NCI-H1092 treated with DMSO at 0.1 percent for 48 hours (cell line): ENCODE data around the gene MGRN1.

Source experiments
- DNase-seq: peaks from one replicate; lab custom pipeline; 2025; lab: John Stamatoyannopoulos, UW

Gene MGRN1

GRCh38 chr16:4675864-4676786 is 51.5 kb downstream of the MGRN1 start:
- DNase-seq, result no peak

- no peak for DNase-seq
Observed at GRCh38 chr16:4676831-4677230, 52.2 kb downstream of the MGRN1 start.

DNA sequence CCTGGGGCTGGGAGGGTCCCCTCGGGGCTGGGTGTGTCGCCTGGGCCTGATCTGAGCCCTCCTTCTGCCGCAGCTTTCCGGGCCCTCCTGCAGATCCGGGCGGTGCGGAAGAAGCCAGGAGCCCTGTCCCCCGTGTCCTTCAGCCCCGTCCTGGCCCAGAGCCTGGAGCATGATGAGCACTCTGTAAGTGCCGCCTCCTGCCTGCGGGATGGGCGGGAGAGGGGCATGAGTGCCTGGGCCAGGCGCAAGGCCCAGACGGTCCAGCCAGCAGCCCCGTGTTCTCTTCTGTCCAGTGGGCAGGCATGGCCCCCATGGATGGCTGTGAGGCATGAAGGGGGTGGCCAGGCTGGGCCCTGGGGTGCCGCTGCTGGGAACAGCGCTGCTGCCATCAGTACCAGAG is 52.8 kb downstream of the MGRN1 start:
- peak; percentile 7 for DNase-seq

DNA sequence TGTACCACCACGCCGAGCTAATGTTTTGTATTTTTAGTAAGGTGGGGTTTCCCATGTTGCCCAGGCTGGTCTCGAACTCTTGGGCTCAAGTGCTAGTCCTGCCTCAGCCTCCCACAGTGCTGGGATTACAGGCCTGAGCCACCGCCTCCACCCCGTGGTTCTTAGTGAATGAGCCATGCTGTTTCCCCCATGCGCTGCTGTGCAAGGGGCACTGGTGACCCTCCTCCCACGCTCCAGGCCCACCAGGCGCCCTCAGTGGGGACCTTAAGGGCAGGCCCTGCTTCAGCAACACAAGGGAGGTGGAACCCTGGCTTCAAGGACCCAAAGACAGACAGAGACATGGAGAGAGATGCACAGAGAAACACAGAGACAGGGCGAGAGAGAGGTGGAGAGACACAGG is 53.4 kb downstream of the MGRN1 start:
- no peak for DNase-seq

GRCh38 chr16:4678596-4678995 is 54.0 kb downstream of the MGRN1 start:
- peak; percentile 48 for DNase-seq

DNA sequence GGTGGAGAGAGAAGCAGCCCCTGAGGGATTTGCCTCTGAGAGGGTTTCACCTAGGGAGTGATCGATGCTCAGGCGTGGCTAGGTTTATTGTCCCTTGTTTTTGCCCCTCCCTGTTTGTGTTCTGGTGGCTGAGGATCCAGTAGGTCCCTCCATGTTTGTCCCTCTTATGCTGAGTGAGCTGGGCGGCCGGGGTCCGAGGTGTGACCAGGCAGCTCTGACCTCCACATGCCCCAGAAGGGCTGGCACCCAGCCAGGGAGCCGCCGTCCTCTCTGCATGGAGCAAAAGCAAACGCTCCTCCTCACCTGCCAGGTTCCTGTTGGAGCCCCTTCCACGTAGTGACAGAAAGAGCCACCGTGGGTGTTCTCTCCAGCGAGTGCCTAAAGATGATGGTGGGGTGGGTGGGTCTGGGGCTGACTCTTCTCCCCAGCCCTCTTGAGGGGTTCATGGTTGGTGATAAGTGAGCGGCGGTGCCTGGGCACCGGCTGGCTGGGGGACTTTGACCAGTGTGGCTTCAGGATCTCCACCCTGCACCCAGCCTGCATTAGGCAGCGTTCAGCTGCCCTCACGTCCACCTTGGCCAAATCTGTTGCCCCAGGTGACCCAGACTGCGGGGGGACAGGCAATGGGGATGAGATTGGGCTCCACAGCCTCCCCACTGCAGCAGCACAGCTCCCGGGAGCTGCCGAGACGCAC is 54.7 kb downstream of the MGRN1 start:
- DNase-seq, result peak; percentile 87

DNA sequence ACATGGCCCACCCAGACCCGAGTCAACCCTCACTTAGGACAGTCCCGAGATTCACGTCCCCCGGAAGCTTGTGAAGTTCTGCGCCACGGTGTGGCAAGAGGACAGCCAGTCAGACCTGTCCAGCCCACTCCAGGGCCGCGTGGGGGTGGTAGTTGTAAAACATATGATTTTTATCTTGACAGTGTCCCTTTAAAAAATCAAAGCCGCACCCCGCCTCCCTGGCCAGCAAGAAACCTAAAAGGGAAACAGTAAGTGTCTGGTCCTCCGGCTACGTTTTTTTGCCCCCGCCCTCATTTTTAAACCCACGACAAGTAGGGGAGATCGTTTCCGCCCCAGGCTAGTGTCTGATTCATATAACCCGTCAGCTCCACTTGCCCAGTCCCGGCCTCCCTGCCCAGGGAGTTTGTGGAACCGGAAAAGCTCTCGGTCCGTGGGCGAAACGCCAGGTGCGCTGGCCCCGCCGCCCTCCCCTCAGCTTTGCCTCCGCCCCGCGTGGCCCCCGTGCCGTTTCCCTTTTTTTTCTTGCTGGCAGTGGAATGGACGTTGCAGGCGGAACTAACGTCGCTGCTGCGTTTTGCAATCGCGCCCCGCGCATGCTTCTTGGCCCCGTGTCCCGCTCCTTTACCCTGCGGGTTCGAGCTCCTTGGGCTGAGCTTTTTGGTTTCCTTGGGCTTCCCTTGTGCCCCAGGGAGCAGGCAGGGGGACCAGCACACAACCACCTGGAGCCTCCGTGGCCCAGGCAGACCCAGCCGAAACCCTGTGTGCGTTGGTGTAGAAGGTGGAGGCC is 55.4 kb downstream of the MGRN1 start:
- peak; percentile 45 for DNase-seq

GRCh38 chr16:4680673-4681470 is 56.2 kb downstream of the MGRN1 start:
- no peak for DNase-seq

- no peak for DNase-seq
Observed at GRCh38 chr16:4681471-4682083, 57.0 kb downstream of the MGRN1 start.

DNA sequence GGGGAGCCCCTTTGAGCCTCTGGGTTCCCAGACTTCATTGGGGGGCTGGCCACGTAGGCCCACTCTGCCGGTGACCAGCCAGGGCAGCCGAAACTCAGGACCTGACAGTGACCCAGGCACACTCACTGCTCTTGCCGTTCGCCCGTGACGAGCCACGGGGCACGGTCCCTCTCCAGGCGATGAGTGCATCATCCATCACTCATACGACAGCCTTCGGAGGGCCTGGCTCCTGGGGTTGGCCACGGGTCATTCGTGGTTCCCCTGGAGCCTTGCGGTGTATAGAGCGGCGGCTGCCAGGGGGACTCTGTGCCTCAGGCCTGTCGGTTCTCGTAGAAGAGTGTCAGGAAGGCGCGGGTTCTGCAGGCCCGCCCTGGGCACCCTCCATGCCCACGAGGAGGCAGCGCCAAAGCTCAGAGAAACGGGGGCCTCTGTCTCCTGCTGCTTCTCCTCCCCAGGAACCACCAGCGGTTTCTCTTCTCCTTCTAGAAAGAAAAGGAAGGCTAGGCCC is 57.5 kb downstream of the MGRN1 start:
- no peak for DNase-seq

DNA sequence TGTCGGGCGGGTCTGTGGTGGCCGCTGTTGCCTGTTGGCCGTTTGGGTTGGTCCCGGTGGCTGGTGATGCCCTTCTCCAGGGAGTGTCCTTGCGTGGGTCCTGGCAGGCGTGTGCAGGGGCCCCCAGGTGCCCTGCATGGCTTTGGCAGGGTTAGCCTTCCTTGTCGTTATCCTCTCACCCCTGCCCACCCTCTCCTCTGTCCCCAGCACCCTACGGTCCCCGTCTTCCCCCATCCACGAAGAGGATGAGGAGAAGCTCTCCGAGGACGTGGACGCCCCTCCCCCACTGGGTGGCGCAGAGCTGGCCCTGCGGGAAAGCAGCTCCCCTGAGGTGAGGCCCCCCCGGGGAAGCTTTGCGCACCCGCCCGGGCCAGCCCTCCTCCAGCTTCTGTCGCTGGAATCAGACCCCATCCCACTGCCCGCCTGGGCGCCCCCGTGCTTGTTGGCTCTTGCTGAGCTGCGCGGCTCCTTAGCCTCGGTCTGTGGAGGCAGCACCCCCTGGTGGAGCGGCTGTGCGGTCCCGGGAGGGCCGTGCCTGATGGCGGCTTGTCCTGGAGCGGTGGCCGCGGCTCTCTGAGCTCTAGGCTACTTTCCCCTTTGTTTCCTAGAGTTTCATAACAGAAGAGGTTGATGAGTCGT is 58.1 kb downstream of the MGRN1 start:
- DNase-seq, result no peak

DNA sequence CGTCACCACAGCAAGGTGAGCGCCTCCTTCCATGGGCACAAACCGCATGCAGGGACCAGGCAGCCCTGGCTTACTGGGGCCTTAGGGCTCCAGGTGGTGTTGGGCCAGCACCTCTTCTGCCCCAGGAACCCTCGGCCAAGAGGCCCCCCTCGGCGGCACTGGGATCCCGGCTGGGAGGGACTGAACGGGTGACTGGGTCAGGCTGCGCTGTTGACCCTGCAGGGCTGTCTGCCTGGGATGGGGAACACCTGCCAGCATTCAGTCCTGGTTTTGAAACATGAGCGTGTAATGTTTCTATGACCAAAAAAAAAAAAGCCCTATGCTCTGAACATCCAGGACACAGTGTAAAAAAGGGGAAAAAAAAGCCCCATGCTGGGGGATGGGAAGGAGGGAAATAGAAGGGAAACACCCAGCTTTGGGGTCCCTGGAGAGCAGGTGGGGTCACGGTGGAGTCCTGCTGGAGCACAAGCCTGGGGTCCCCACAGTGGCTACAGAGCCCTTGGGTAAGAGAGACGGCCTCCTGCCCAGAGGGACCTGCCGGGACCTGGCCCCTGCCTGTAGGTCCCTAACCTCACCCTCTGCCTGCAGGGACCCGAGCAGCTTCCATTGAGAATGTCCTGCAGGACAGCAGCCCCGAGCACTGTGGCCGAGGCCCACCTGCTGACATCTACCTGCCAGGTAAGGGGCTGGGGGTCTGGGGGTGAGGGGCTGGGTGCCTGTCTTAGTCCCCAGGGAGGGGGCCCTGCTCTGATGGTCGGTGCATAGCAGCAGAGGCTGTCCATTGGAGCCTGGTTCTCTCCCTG is 58.8 kb downstream of the MGRN1 start:
- DNase-seq, result no peak

GRCh38 chr16:4684058-4684715 is 59.6 kb downstream of the MGRN1 start:
- no peak for DNase-seq

- no peak for DNase-seq
Observed at GRCh38 chr16:4684763-4685162, 60.1 kb downstream of the MGRN1 start.

- DNase-seq, result no peak
Observed at GRCh38 chr16:4685292-4685691, 60.7 kb downstream of the MGRN1 start.

DNA sequence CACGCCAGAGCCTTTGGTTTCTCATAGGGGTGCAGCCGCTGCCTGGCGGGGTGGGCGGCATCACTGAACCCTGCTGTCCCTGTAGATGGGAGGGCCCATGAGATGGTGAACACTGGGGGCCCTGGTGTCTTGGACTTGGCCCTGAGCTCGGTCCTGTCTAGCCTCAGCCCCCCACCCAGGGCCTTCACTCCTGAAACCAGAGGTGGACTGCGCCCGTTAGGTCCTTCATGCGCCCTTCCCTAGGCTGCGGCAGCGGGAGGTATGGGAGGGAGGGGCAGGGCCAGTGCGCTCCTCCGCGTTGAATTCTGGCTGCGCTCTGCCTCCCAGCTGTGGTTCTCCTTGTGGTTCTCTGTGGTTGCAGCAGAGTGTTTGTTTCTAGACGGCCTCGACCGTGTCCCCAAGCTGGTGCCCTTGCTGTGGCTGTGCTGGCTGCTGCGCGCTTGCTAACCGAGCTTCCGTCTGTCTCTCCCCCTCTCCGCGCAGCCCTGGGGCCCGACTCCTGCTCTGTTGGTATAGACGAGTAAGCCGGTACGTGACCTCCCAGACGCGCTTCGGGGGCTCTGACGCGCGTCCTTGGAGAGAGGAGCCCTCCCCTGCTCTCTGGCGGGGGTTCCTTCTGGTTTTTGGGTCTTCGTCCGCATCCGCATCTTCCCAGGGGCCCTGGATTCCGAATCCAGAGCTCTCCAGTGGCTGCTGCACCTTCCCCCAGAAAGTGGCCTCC is 61.3 kb downstream of the MGRN1 start:
- DNase-seq, result no peak

DNA sequence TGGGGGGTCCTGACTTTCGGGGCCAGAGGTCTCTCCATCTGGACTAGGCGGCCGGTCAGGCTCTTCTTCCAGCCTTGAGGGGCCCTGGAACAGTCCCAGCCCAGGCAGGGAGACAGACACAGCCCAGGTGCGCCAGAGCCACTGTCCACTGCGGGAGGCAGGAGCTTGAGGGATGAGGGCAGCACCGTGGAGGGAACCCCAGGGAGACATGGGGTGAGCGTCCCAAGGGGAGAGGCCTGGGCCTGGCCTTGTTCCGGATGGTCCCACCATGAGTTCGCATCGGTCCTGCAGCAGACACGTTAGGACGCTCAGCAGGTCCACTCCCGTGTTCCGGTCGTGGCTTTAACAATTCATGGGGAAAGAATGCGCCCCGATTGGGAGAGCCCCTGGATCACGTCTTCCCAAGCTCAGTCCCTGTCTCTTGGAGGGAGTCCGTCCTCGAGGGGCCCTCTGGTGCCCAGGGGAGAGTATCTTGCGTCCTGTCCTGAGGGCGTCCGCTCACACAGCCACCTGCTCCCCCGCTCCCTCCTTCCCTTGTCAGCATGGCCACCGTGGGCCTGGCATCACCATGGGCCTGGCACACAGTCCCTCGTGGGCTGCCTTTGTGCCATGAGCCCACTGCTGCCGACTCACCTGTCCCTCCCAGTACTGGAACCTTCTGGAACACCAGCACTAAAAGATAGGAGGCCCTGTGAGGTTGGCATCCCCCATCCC is 62.0 kb downstream of the MGRN1 start:
- DNase-seq, result no peak

DNA sequence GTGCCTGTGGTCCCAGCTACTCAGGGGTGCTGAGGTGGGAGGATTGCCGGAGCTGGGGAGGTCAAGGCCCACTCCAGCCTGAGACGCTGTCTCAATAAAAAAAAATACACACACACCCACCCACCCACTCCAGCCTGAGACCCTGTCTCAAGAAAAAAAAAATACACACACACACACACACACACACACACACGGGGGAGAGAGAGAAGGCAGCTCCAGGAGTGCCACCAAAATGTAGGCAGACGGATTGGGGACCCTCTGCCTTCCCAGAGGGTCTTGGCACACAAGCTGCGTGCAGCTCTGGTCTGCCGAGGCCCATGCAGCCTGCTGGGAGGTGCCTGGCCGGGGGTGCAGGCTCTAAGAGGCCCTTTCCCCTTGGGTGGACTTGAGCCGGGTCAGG is 62.8 kb downstream of the MGRN1 start:
- DNase-seq, result no peak
